Anterior cingulate cortex (tissue), 58 donors: ENCODE measurements around the gene BCLAF1.
"Not testable (repeated sequence)": the region's sequence is repeated elsewhere in the genome, so short reads cannot be mapped to it uniquely, and the experiment has no call there.

ENCODE experiments used
- DNase-seq, 58 donors: peaks; one replicate each; lab custom pipeline; 2025; lab: John Stamatoyannopoulos, UW

BCLAF1 gene

GRCh38 chr6:136252441-136252840 lies 37.2 kb downstream of the BCLAF1 start:
- DNase-seq: no peak

GRCh38 chr6:136251394-136251793 lies 38.3 kb downstream of the BCLAF1 start:
- no peak for DNase-seq

DNA sequence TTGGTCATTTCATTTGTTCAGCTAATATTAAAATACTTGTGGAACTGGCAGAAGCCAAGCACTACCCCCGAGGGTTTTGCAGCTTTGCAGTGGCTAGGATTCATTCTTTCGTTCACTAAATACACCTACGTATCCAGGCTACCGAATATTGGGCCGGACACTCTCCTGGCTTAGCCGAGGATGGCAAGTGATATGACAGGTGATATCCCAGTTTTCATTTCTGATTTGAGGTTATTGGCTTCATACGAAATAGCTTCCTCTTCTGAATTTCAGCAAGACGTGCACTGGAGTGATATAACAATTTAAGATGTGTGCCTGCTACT lies 39.0 kb downstream of the BCLAF1 start:
- DNase-seq: peak in 1 of 58 donors; percentile 41

- peak; percentile 30 to 98 (median 90) for DNase-seq
These were observed 39.6 kb downstream of the BCLAF1 start, which contains the start of gene MTFR2 for GRCh38 chr6:136249811-136250685. TSS of gene MTFR2 (minus strand) at chr6:136250311. CDS start at chr6:136249099, 1,212 bp downstream.

DNA sequence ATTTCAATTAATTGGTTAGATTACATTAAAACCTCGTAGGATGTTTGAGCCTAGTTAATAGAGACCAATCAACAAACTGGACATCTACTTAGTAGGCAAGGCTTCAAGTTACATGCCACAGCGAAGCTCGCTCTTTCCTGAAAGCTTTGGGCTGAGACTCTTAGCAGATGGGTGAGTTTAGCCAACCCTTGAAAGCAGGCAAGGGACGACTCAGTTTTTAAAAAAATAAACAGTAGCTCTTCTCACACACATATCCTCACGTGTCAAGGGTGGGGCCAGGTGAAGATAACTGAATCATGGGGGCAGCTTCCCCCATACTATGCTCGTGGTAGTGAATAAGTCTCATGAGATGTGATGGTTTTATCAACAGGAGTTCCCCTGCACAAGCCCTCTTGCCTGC lies 40.3 kb downstream of the BCLAF1 start:
- no peak for DNase-seq

GRCh38 chr6:136244061-136244616 lies 45.5 kb downstream of the BCLAF1 start:
- DNase-seq: no peak

DNA sequence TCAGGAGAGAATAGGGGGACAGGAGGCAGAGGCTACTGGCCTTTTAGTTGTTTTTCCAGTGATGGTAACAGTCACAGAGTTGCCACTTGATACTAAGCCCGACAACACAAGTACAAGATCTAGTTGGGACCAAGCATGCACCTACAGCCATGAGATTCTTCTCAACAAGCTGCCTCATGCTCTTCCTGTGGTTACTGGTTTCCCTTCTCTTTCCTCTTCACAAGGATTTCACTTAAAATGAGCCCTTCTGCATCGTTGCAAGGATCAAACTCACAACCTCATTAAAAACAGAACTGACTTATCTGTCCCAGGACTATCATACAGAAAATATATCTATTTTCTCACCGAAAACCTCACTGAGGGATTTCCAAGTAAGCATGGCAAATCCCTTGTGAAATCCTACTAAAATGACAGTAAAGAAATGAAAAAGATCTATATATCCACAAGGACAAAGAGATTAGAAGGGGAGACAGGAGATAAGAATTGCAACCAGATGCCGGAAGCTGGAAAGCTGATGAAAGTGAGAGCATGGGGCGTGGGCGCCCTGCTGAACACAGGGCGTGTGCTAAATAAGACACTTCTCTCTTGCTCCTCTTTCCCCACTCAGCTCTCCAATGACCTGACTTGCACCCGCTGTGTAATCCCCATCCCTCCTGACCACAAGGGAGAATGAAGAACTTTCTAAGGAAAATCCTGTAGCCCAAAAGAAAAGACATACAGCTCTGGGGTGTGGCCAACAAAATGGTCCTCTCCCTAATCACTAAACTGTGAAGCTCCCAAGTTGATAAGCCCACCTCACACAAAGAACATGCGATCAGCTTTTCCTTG lies 53.0 kb downstream of the BCLAF1 start:
- DNase-seq: no peak

DNA sequence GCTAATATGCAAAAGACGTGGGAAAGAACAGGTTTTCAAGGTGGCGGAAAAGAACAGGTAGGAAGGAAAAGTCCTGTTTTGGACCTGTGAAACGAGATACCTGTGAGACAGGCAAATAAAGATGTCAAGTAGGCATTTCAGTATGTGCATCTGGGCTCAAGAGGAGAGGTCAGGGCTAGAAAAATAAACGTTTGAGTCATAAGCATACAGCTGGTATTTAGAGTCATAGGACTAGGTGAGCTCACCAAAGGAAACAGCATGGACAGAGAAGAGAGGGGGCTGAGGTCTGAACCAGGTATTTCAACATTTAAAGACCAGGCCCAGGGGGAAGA lies 54.4 kb downstream of the BCLAF1 start:
- DNase-seq: no peak

- no peak for DNase-seq
These were observed 56.9 kb downstream of the BCLAF1 start for GRCh38 chr6:136232701-136233100.

- no peak for DNase-seq
These were observed 59.3 kb downstream of the BCLAF1 start for GRCh38 chr6:136230219-136230853.

- DNase-seq: peak in 2 of 58 donors; percentile 2 to 11
These were observed 60.8 kb downstream of the BCLAF1 start for GRCh38 chr6:136228814-136229213.

DNA sequence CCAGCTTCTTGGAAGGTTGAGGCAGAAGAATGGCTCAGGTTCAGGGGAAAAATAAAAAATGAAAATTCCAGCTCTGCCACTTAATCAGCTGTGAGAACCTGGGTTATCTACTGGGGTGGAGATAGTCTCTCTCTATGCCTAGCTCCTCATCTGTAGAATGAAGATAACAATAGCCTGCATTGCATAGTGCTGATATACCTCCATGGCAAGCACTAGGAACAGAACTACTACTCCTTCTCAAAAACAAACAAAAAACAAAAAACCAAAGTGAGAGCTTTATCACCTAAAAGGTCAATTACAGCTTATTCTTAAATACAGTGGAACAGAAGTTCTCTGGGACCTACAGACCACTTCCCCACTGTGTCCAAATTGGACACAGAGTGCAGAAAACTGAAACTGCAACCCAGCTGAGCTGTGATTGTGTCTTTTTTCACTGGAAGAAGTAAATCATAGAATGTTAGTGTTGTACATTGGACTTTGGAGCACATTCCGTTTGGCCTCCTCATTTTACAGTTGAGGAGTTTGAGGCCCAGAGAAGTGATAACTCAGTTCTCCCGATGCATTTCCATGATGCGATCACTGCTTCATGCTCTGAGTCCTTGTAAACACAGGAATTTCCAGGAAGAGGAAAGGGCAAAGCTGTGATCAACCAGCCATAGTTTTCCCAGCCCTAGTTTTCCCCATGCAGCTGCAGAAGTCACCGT lies 62.8 kb downstream of the BCLAF1 start:
- DNase-seq: no peak

GRCh38 chr6:136226027-136226673 lies 63.5 kb downstream of the BCLAF1 start:
- DNase-seq: peak in 36 of 58 donors; percentile 1 to 53 (median 8)

DNA sequence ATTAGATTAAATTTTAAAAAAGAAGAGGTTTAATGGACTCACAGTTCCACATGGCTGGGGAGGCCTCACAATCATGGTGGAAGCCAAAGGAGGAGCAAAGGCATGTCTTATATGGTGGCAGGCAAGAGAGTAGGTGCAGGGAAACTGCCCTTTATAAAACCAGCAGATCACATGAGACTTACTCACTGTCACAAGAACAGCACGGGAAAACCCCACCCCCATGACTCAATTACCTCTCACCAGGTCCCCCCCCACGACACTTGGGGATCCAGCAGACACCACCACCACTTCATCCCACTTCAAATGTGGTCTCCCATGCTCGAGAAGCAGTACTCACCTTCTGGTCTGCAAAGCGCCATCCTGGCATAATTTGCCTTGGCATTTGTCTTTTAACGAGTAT lies 64.2 kb downstream of the BCLAF1 start:
- DNase-seq: no peak

DNA sequence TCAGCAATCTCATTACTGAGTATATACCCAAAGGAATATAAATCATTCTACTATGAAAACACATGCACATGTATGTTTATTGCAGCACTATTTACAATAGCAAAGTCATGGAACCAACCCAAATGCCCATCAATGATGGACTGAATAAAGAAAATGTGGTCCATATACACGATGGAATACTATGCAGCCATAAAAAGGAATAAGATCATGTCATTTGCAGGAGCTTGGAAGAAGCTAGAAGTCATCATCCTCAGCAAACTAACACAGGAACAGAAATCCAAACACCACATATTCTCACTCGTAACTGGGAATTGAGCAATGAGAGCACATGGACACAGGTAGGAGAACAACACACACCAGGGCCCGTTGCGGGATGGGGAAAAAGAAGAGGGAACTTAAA lies 64.7 kb downstream of the BCLAF1 start:
- not testable (repeated sequence) for DNase-seq

DNA sequence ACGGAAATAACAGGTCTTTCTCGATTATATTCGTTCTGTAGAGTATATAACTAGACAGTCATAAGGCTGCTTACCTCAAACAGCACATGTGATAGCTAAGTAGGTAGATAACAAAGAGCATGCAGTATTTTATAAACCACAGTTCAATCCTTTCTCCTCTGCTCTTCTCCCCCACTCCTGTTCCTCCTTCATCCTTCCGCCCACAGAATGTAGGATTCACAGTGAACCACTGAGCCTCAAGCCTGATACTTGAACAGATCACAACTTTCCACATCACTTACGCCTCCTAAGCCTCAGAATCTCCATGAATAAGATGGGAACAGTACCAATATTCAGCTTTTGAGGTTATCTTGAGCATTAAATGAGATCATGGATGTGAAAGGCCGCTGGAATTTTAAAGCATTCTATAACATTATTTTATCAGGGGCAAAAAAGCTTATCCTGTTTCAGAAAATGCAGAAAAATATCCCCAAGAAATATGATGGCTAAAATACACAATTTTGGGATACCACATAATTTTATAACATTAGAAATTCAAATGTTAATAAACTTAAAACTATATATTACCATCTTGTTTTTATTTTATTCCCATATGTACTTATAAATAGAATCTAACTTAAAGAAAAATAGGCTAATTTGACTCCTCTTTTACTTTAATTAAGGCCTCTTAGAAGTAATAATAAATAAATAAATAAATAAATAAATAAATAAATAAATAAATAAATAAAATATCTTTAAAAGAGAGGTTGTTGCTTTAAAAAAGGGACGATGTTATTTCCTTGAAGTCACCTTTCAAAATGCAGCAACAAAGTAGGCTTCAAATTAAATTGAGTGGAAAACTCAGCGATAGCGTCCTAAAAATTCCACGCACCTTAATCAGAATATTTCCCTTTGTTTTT lies 72.9 kb downstream of the BCLAF1 start:
- no peak for DNase-seq

DNA sequence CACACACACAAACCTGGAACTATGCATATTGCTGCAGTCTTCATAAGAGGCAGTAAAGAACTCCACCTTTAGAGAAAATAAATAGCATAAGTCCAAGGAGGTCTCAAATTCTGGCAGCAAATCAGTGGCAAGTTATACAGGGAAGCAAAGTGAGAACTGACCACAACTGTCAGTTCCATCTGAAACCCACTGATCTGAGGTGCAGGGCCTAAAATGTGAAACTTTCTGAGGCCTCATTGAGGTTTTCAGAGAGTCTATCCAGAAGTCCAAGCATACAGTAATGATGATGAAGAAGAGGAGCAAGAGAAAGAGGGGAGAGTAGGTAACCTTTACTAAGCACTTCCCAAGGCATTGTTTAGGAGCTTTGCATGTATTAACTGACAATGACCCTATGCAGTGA lies 75.8 kb downstream of the BCLAF1 start:
- no peak for DNase-seq

GRCh38 chr6:136213012-136213539 lies 76.6 kb downstream of the BCLAF1 start:
- no peak for DNase-seq
